WTC11 (cell line): Measurements from ENCODE around the gene BCOR. TPM values are rescaled to one million over a fixed set of nuclear protein-coding genes. Genes with fewer than 3 reads are reported as not detected.

Experiments
- ATAC-seq: fragments of 200-7000 bp; cut with Tn5 transposase; 2 replicates; pipeline ENCODE4 v1.10.0; 2021; ENCODE audit warnings: mild to moderate bottlenecking, moderate library complexity
- CTCF ChIA-PET: fragments of 300-600 bp; sonication (Branson Sonifier 250); formaldehyde crosslinking; loops from one replicate; lab custom pipeline; 2021; ENCODE audit warnings: antibody characterized with exemption; lab: Charles Lee
- POLR2A ChIA-PET: fragments of 350-600 bp; sonication (Branson Sonifier 250); formaldehyde crosslinking; loops from one replicate; lab custom pipeline; 2021; ENCODE audit warnings: antibody characterized with exemption; lab: Charles Lee
- DNase-seq: peaks from one replicate; pipeline ENCODE4 v3.0.0; 2021; ENCODE audit warnings: low spot score
- H3K27ac Mint-ChIP-seq: 2 replicates; pipeline ENCODE4 v1.8.0; 2021; ENCODE audit warnings: mixed read lengths
- H3K27me3 Mint-ChIP-seq: 2 replicates; pipeline ENCODE4 v1.8.0; 2021; ENCODE audit warnings: low read depth, mild to moderate bottlenecking, moderate library complexity, mixed read lengths
- H3K36me3 Mint-ChIP-seq: 2 replicates; pipeline ENCODE4 v1.8.0; 2021; ENCODE audit warnings: mixed read lengths
- H3K4me1 Mint-ChIP-seq: 2 replicates; pipeline ENCODE4 v1.8.0; 2022; ENCODE audit warnings: mixed read lengths
- H3K4me3 Mint-ChIP-seq: 2 replicates; pipeline ENCODE4 v1.8.0; 2021; ENCODE audit warnings: mild to moderate bottlenecking, moderate library complexity, mixed read lengths
- H3K9me3 Mint-ChIP-seq: 2 replicates; pipeline ENCODE4 v1.8.0; 2021; ENCODE audit warnings: mixed read lengths
- CREB1 ChIP-seq: sonication (generic); formaldehyde crosslinking; IDR thresholded peaks from 2 replicates; pipeline ENCODE4 v1.8.0; 2023; ENCODE audit warnings: mild to moderate bottlenecking, missing genetic modification reagents
- ESRRA ChIP-seq: sonication (generic); formaldehyde crosslinking; IDR thresholded peaks from 2 replicates; pipeline ENCODE4 v1.8.1; 2022; ENCODE audit warnings: mild to moderate bottlenecking, missing genetic modification reagents, borderline replicate concordance
- FOXK1 ChIP-seq: sonication (generic); formaldehyde crosslinking; IDR thresholded peaks from 2 replicates; pipeline ENCODE4 v1.8.0; 2022; ENCODE audit warnings: mild to moderate bottlenecking, moderate library complexity, missing genetic modification reagents
- HMGA2 ChIP-seq: fragments of 250-450 bp; sonication (Bioruptor Pico); IDR thresholded peaks from 2 replicates; pipeline ENCODE4 v1.4.0; 2021; ENCODE audit warnings: mild to moderate bottlenecking, moderate library complexity
- SP1 ChIP-seq: sonication (generic); formaldehyde crosslinking; conservative IDR thresholded peaks from 2 replicates; pipeline ENCODE4 v1.8.1; 2022; ENCODE audit warnings: missing genetic modification reagents
- TCF7 ChIP-seq: sonication (generic); formaldehyde crosslinking; IDR thresholded peaks from 2 replicates; pipeline ENCODE4 v1.8.0; 2022; ENCODE audit warnings: mild to moderate bottlenecking, low read depth, missing genetic modification reagents, moderate library complexity
- TEAD1 ChIP-seq: sonication (generic); formaldehyde crosslinking; IDR thresholded peaks from 2 replicates; pipeline ENCODE4 v1.8.0; 2022; ENCODE audit warnings: mild to moderate bottlenecking, missing genetic modification reagents
- total RNA-seq: library from RNA; stranded (reverse); gene quantifications from 3 replicates; pipeline ENCODE4 v1.2.3, GENCODE V29; 2021
- TF ChIP-seq, protein P1 (sequence below): sonication (generic); formaldehyde crosslinking; IDR thresholded peaks from 2 replicates; pipeline ENCODE4 v1.8.1; 2022; ENCODE audit warnings: mild to moderate bottlenecking, missing genetic modification reagents, moderate library complexity, borderline replicate concordance
- TF ChIP-seq, protein P2 (sequence below): sonication (generic); formaldehyde crosslinking; IDR thresholded peaks from 2 replicates; pipeline ENCODE4 v1.8.1; 2023; ENCODE audit warnings: mild to moderate bottlenecking, missing genetic modification reagents, moderate library complexity
- TF ChIP-seq, protein P3 (sequence below): sonication (generic); formaldehyde crosslinking; conservative IDR thresholded peaks from 2 replicates; pipeline ENCODE4 v1.8.1; 2022; ENCODE audit warnings: mild to moderate bottlenecking, missing genetic modification reagents
- TF ChIP-seq, protein P4 (sequence below): sonication (generic); formaldehyde crosslinking; IDR thresholded peaks from 2 replicates; pipeline ENCODE4 v1.8.1; 2022; ENCODE audit warnings: low read depth, missing genetic modification reagents, borderline replicate concordance
- TF ChIP-seq, protein P5 (sequence below): sonication (generic); formaldehyde crosslinking; IDR thresholded peaks from 2 replicates; pipeline ENCODE4 v1.8.1; 2022; ENCODE audit warnings: missing genetic modification reagents, borderline replicate concordance
- TF ChIP-seq, protein P6 (sequence below): fragments of 250-450 bp; sonication (Bioruptor Pico); IDR thresholded peaks from 2 replicates; pipeline ENCODE4 v1.8.0; 2021; ENCODE audit warnings: mild to moderate bottlenecking
- TF ChIP-seq, protein P7 (sequence below): sonication (generic); formaldehyde crosslinking; IDR thresholded peaks from 2 replicates; pipeline ENCODE4 v1.8.0; 2023; ENCODE audit warnings: missing genetic modification reagents, mild to moderate bottlenecking, borderline replicate concordance
- TF ChIP-seq, protein P8 (sequence below): sonication (generic); formaldehyde crosslinking; IDR thresholded peaks from 2 replicates; pipeline ENCODE4 v1.8.1; 2023; ENCODE audit warnings: mild to moderate bottlenecking, moderate library complexity, missing genetic modification reagents

BCOR gene
- total RNA-seq, 1 experiment from 2014 or later, result 44.5 TPM

DNA sequence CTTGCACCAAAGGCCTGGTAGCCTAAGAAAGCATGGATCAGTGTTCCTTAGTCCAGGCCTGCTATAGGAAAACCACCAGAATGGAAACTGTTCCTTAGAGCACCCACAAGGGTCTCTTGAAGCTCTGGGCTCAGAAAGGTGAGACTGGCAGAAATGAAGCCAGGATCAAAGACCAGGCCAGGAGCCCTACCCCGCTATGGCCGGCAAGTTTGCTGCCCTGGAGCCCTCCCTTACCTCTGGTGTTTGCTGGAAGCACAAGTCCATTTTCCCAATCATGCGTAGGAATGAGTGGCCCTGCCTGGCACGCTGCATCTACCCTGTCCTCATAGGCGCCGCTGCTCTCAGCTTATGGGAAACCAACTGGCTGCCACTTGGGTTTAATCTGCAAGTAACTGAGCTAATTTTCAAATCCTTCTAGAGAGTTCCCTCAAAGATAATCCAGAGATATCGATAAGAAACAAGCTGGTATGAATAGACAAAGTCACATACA is 37.4 kb downstream of the BCOR start:
- DNase-seq, result no peak
- no peak for ATAC-seq
- TF ChIP-seq, protein P1, sequence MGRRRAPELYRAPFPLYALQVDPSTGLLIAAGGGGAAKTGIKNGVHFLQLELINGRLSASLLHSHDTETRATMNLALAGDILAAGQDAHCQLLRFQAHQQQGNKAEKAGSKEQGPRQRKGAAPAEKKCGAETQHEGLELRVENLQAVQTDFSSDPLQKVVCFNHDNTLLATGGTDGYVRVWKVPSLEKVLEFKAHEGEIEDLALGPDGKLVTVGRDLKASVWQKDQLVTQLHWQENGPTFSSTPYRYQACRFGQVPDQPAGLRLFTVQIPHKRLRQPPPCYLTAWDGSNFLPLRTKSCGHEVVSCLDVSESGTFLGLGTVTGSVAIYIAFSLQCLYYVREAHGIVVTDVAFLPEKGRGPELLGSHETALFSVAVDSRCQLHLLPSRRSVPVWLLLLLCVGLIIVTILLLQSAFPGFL (CRISPR knock-in tag), result no peak
- TF ChIP-seq FOXK1 (CRISPR knock-in tag) (no peak), HMGA2 (CRISPR knock-in tag) (no peak), CREB1 (CRISPR knock-in tag) (no peak), TCF7 (CRISPR knock-in tag) (no peak), ESRRA (CRISPR knock-in tag) (no peak), TEAD1 (CRISPR knock-in tag) (no peak), SP1 (no peak)
- TF ChIP-seq, protein P2, sequence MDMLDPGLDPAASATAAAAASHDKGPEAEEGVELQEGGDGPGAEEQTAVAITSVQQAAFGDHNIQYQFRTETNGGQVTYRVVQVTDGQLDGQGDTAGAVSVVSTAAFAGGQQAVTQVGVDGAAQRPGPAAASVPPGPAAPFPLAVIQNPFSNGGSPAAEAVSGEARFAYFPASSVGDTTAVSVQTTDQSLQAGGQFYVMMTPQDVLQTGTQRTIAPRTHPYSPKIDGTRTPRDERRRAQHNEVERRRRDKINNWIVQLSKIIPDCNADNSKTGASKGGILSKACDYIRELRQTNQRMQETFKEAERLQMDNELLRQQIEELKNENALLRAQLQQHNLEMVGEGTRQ (CRISPR knock-in tag), result no peak
- TF ChIP-seq, protein P3, sequence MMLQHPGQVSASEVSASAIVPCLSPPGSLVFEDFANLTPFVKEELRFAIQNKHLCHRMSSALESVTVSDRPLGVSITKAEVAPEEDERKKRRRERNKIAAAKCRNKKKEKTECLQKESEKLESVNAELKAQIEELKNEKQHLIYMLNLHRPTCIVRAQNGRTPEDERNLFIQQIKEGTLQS (CRISPR knock-in tag), result no peak
- TF ChIP-seq, protein P4, sequence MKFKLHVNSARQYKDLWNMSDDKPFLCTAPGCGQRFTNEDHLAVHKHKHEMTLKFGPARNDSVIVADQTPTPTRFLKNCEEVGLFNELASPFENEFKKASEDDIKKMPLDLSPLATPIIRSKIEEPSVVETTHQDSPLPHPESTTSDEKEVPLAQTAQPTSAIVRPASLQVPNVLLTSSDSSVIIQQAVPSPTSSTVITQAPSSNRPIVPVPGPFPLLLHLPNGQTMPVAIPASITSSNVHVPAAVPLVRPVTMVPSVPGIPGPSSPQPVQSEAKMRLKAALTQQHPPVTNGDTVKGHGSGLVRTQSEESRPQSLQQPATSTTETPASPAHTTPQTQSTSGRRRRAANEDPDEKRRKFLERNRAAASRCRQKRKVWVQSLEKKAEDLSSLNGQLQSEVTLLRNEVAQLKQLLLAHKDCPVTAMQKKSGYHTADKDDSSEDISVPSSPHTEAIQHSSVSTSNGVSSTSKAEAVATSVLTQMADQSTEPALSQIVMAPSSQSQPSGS (CRISPR knock-in tag), result no peak
- TF ChIP-seq, protein P5, sequence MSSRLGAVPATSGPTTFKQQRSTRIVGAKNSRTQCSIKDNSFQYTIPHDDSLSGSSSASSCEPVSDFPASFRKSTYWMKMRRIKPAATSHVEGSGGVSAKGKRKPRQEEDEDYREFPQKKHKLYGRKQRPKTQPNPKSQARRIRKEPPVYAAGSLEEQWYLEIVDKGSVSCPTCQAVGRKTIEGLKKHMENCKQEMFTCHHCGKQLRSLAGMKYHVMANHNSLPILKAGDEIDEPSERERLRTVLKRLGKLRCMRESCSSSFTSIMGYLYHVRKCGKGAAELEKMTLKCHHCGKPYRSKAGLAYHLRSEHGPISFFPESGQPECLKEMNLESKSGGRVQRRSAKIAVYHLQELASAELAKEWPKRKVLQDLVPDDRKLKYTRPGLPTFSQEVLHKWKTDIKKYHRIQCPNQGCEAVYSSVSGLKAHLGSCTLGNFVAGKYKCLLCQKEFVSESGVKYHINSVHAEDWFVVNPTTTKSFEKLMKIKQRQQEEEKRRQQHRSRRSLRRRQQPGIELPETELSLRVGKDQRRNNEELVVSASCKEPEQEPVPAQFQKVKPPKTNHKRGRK (CRISPR knock-in tag), result no peak
- TF ChIP-seq, protein P6, sequence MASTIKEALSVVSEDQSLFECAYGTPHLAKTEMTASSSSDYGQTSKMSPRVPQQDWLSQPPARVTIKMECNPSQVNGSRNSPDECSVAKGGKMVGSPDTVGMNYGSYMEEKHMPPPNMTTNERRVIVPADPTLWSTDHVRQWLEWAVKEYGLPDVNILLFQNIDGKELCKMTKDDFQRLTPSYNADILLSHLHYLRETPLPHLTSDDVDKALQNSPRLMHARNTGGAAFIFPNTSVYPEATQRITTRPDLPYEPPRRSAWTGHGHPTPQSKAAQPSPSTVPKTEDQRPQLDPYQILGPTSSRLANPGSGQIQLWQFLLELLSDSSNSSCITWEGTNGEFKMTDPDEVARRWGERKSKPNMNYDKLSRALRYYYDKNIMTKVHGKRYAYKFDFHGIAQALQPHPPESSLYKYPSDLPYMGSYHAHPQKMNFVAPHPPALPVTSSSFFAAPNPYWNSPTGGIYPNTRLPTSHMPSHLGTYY (CRISPR knock-in tag), result no peak
- TF ChIP-seq, protein P7, sequence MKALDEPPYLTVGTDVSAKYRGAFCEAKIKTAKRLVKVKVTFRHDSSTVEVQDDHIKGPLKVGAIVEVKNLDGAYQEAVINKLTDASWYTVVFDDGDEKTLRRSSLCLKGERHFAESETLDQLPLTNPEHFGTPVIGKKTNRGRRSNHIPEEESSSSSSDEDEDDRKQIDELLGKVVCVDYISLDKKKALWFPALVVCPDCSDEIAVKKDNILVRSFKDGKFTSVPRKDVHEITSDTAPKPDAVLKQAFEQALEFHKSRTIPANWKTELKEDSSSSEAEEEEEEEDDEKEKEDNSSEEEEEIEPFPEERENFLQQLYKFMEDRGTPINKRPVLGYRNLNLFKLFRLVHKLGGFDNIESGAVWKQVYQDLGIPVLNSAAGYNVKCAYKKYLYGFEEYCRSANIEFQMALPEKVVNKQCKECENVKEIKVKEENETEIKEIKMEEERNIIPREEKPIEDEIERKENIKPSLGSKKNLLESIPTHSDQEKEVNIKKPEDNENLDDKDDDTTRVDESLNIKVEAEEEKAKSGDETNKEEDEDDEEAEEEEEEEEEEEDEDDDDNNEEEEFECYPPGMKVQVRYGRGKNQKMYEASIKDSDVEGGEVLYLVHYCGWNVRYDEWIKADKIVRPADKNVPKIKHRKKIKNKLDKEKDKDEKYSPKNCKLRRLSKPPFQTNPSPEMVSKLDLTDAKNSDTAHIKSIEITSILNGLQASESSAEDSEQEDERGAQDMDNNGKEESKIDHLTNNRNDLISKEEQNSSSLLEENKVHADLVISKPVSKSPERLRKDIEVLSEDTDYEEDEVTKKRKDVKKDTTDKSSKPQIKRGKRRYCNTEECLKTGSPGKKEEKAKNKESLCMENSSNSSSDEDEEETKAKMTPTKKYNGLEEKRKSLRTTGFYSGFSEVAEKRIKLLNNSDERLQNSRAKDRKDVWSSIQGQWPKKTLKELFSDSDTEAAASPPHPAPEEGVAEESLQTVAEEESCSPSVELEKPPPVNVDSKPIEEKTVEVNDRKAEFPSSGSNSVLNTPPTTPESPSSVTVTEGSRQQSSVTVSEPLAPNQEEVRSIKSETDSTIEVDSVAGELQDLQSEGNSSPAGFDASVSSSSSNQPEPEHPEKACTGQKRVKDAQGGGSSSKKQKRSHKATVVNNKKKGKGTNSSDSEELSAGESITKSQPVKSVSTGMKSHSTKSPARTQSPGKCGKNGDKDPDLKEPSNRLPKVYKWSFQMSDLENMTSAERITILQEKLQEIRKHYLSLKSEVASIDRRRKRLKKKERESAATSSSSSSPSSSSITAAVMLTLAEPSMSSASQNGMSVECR (CRISPR knock-in tag), result no peak
- TF ChIP-seq, protein P8, sequence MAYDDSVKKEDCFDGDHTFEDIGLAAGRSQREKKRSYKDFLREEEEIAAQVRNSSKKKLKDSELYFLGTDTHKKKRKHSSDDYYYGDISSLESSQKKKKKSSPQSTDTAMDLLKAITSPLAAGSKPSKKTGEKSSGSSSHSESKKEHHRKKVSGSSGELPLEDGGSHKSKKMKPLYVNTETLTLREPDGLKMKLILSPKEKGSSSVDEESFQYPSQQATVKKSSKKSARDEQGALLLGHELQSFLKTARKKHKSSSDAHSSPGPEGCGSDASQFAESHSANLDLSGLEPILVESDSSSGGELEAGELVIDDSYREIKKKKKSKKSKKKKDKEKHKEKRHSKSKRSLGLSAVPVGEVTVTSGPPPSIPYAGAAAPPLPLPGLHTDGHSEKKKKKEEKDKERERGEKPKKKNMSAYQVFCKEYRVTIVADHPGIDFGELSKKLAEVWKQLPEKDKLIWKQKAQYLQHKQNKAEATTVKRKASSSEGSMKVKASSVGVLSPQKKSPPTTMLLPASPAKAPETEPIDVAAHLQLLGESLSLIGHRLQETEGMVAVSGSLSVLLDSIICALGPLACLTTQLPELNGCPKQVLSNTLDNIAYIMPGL, result no peak
- no peak overlapping the region for H3K27ac Mint-ChIP-seq
- ChIA-PET CTCF (no interaction called here), POLR2A (no interaction called here)
- no peaks in the 10 kb centered on the region for H3K27me3 Mint-ChIP-seq
- H3K36me3 Mint-ChIP-seq, result peaks cover 70% of the 10 kb centered on the region
- no peaks in the 10 kb centered on the region for H3K9me3 Mint-ChIP-seq
- H3K4me1 Mint-ChIP-seq, result peaks cover 38% of the 10 kb centered on the region
- no peak overlapping the region for H3K4me3 Mint-ChIP-seq
